Measurements from ENCODE around the gene BCAR3.

The BCAR3 gene

DNA sequence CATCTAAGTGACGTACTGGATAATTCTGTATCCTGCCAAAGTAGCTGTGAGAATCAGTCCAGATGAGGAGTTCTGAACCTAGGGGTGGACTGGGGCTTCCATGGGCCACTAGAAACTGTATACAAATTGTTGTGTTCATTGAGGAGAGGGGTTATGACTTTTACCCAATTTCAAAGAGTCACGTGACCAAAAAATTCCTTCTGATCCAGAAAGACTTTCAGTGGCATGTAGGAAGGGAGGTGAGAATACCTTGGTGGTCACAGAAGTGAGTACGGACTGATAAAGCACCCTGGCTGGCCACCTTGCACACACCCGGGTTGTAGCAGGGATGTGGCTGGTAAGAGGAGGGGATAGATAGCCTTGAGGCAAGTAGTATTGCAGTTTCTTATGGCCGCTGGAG lies 60.4 kb downstream of the BCAR3 start:
- DNase-seq (ENCODE audit: low read depth): no peak
- in situ Hi-C loops (cut with HindIII; ENCODE audit: low sequenced_read_pairs): no loop called here
- TF ChIP-seq, protein P1, sequence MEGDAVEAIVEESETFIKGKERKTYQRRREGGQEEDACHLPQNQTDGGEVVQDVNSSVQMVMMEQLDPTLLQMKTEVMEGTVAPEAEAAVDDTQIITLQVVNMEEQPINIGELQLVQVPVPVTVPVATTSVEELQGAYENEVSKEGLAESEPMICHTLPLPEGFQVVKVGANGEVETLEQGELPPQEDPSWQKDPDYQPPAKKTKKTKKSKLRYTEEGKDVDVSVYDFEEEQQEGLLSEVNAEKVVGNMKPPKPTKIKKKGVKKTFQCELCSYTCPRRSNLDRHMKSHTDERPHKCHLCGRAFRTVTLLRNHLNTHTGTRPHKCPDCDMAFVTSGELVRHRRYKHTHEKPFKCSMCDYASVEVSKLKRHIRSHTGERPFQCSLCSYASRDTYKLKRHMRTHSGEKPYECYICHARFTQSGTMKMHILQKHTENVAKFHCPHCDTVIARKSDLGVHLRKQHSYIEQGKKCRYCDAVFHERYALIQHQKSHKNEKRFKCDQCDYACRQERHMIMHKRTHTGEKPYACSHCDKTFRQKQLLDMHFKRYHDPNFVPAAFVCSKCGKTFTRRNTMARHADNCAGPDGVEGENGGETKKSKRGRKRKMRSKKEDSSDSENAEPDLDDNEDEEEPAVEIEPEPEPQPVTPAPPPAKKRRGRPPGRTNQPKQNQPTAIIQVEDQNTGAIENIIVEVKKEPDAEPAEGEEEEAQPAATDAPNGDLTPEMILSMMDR (IDR thresholded peaks at IDR 0.05; ENCODE audit: low read depth, low read length, missing control alignments): no peak
- H3K4me3 ChIP-seq (ENCODE audit: low read depth, low read length): no peak overlapping the region

DNA sequence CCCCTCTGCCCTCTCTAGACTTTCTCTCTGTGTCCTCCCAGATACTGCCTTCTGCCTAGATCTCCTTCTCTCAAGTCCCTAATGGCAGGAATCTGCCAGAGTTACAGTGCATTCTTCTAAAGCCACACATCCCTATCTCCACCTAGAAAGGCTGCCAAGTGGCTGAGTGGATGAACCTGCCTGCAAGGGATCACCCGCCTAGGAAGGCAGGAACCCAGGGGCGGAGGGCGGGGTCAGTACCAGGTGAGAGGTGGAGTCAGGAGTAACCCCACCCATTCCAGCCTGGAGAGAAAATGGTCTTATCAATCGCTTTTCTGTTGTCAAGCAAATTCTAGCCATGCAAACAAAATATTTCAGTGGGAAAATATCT lies 60.8 kb downstream of the BCAR3 start:
- TF ChIP-seq, protein P1 (IDR thresholded peaks at IDR 0.05; ENCODE audit: low read depth, low read length, missing control alignments): no peak
- H3K4me3 ChIP-seq (ENCODE audit: low read depth, low read length): no peak overlapping the region
- in situ Hi-C loops (cut with HindIII; ENCODE audit: low sequenced_read_pairs): no loop called here
- DNase-seq (ENCODE audit: low read depth): no peak

- TF ChIP-seq, protein P1 (IDR thresholded peaks at IDR 0.05; ENCODE audit: low read depth, low read length, missing control alignments): no peak
- H3K4me3 ChIP-seq (ENCODE audit: low read depth, low read length): no peak overlapping the region
- DNase-seq (ENCODE audit: low read depth): no peak
- in situ Hi-C loops (cut with HindIII; ENCODE audit: low sequenced_read_pairs): no loop called here
These were observed 61.3 kb downstream of the BCAR3 start for GRCh38 chr1:93620172-93620840.

DNA sequence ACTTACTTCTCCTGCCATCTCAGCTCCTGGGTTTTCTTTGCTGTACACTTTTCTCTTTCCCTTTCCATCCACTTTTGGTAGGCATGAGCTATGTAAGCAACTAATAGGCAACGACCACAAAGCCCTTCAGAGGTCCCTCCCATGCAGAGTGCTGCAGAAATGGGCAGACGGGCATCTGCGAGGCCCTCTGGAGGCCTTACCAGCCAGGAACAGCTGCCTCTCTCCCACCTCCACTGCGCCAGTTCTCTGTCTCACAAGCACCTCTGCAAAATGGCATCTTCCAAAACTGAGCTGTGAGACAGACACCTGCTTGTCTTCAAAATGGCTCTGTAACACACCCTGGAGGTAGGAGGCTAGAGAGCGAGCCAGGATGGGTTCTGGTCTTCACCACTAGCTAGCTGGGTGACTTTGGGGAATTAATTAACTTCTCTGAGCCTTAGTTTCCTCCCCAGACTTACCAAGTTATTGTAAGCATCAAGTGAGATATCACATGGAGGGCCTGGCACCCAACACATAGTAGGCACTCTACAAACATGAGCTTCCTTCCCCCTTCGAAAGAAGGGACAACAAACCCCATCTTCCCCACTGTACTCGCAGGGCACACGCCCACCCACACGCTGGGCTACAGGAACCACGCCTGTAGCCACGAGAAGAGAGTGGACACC lies 62.0 kb downstream of the BCAR3 start:
- in situ Hi-C loops (cut with HindIII; ENCODE audit: low sequenced_read_pairs): loop anchor here (5.0 kb wide), 1 partner anchor 37 kb away; no protein-coding TSS in a partner anchor
- DNase-seq (ENCODE audit: low read depth): no peak
- TF ChIP-seq, protein P1 (IDR thresholded peaks at IDR 0.05; ENCODE audit: low read depth, low read length, missing control alignments): no peak
- H3K4me3 ChIP-seq (ENCODE audit: low read depth, low read length): no peak overlapping the region

DNA sequence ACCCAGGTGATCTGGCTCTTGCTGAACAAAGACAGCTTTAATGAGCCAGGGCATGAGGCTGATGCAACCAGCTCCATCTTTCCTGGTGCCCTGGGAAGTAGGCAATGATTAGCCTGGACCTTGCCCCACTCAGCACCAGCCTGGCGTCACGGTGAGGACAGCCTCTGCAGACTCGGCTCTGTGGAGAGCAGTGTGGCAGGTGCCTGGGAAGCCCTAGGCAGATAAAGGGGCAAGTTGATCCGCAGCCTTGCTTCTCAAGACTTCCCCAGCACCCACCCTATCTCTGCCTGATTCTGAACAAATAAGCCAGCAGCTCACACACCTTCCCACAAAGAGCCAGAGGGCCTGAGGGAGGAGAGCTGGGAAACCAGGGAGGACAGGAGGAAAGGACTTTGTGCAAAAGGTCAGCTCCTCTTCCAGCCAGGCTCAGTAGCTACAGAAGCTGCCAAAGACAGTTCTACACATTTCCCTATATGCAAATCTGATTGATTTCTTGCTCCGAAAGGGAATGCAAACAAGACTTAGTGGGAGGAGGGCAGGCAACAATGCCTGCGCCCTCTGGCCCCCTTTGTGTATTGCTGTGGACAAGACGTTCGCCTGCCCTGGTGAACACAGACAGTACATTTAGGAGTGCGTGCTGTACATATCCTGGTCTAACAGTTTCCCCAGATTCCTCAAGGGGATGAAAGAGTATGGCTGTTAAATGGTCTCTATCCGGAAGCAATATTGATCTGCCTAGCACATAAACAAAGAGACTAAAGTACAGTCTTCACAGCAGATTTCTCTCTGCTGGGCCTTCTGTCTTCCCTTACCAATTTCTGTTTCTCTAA lies 63.8 kb downstream of the BCAR3 start:
- DNase-seq (ENCODE audit: low read depth): no peak
- in situ Hi-C loops (cut with HindIII; ENCODE audit: low sequenced_read_pairs): loop anchor here (5.0 kb wide), 1 partner anchor 36 kb away; no protein-coding TSS in a partner anchor
- no peak overlapping the region for H3K4me3 ChIP-seq (ENCODE audit: low read depth, low read length)
- TF ChIP-seq, protein P1 (IDR thresholded peaks at IDR 0.05; ENCODE audit: low read depth, low read length, missing control alignments): no peak

GRCh38 chr1:93616996-93617669 lies 64.5 kb downstream of the BCAR3 start:
- TF ChIP-seq, protein P1 (IDR thresholded peaks at IDR 0.05; ENCODE audit: low read depth, low read length, missing control alignments): no peak
- H3K4me3 ChIP-seq (ENCODE audit: low read depth, low read length): no peak overlapping the region
- no peak for DNase-seq (ENCODE audit: low read depth)
- in situ Hi-C loops (cut with HindIII; ENCODE audit: low sequenced_read_pairs): loop anchor here (5.0 kb wide), 1 partner anchor 35 kb away; no protein-coding TSS in a partner anchor
